ENCODE measurements around the gene CHD1.

Gene CHD1

DNA sequence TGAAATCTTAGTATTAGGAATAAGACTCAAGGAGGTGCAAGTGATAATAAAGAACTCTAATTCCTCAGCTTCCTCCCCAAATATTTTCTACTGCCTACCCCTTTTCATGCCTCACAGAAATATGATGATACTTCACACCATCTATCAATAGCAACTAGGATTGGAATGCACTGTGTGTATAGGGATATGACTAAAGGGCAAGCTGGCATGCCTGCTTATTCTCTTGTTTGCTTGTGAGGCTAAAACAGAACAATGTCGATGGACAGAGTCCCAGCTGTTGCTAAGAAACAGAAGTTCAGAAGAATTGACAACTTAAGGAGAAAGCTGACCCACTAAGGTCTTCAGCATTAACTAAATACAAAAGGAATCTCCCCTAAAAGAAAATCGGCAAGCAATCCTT lies 9.7 kb upstream of the CHD1 start:
- H3K36me3 ChIP-seq (ENCODE audit: low read length), result no peaks in the 10 kb centered on the region
- H3K27ac ChIP-seq (ENCODE audit: low read depth, low read length), result no peak overlapping the region
- TF ChIP-seq, protein P1, sequence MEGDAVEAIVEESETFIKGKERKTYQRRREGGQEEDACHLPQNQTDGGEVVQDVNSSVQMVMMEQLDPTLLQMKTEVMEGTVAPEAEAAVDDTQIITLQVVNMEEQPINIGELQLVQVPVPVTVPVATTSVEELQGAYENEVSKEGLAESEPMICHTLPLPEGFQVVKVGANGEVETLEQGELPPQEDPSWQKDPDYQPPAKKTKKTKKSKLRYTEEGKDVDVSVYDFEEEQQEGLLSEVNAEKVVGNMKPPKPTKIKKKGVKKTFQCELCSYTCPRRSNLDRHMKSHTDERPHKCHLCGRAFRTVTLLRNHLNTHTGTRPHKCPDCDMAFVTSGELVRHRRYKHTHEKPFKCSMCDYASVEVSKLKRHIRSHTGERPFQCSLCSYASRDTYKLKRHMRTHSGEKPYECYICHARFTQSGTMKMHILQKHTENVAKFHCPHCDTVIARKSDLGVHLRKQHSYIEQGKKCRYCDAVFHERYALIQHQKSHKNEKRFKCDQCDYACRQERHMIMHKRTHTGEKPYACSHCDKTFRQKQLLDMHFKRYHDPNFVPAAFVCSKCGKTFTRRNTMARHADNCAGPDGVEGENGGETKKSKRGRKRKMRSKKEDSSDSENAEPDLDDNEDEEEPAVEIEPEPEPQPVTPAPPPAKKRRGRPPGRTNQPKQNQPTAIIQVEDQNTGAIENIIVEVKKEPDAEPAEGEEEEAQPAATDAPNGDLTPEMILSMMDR (IDR thresholded peaks at IDR 0.05; ENCODE audit: insufficient read depth, low read length, poor library complexity, severe bottlenecking), result no peak
- TF ChIP-seq EZH2phosphoT487 (conservative IDR thresholded peaks at IDR 0.05; ENCODE audit: low read length), result no peak
- no peaks in the 10 kb centered on the region for H3K9me3 ChIP-seq (ENCODE audit: insufficient read depth, low read length)
- no peak overlapping the region for H3K9ac ChIP-seq (ENCODE audit: low read length)
- H3K27me3 ChIP-seq (ENCODE audit: low read length), result no peaks in the 10 kb centered on the region
- no peaks in the 10 kb centered on the region for H3K79me2 ChIP-seq (ENCODE audit: insufficient read depth, low read length)
- no peak overlapping the region for H2AFZ ChIP-seq (ENCODE audit: low read depth, low read length, severe bottlenecking)
- H3K4me2 ChIP-seq (ENCODE audit: low read depth, low read length, poor library complexity, severe bottlenecking), result no peak overlapping the region
- H3F3A ChIP-seq (ENCODE audit: insufficient read depth), result no peaks in the 10 kb centered on the region
- H4K20me1 ChIP-seq (ENCODE audit: low read depth, low read length), result no peaks in the 10 kb centered on the region; the same call in 1 of the 2 replicates
- no peak overlapping the region for H3K4me3 ChIP-seq (ENCODE audit: insufficient read depth, low read length, poor library complexity, severe bottlenecking)
- H3K9me2 ChIP-seq (replicated peaks; ENCODE audit: insufficient read depth, low read length), result no peaks in the 10 kb centered on the region

DNA sequence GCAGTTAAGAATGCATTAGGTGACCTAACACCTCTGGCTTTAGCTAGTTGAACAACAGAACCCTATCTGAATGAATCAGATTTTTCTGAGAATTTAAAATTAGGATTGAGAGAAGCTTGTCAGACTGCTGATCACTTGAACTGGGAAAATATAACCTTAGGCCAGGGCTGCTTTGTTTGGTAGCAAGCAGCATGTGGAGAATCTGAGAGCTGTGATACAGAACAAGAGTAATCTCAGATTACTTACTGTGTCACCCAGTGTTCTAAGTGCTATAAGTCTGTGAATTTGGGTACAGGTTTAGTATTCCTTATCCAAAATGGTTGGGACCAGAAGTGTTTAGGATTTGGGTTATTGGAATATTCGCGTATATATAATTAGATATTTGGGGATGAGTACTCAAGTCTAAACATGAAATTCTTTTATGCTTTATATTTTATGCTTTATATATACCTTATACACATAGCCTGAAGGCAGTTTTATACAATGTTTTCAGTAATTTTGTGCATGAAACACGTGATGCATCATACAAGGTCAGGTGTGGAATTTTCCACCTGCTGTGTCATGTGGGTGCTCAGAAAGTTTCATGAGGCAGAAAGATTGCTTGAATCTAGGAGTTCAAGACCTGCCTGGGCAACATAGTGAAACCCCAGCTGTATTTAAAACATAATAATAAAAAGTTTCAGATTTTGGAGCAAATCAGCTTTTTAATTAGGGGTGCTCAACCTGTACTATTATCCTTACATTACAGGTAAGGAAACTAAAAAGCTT lies 8.3 kb upstream of the CHD1 start:
- Histone ChIP-seq H3K79me2 (ENCODE audit: insufficient read depth, low read length) (no peaks in the 10 kb centered on the region), H3F3A (ENCODE audit: insufficient read depth) (no peaks in the 10 kb centered on the region), H4K20me1 (ENCODE audit: low read depth, low read length) (no peaks in the 10 kb centered on the region; the same call in 1 of the 2 replicates), H3K9ac (ENCODE audit: low read length) (no peak overlapping the region), H3K27ac (ENCODE audit: low read depth, low read length) (no peak overlapping the region), H2AFZ (ENCODE audit: low read depth, low read length, severe bottlenecking) (no peak overlapping the region), H3K9me2 (replicated peaks; ENCODE audit: insufficient read depth, low read length) (no peaks in the 10 kb centered on the region), H3K4me2 (ENCODE audit: low read depth, low read length, poor library complexity, severe bottlenecking) (no peak overlapping the region), H3K36me3 (ENCODE audit: low read length) (no peaks in the 10 kb centered on the region), H3K9me3 (ENCODE audit: insufficient read depth, low read length) (no peaks in the 10 kb centered on the region), H3K4me3 (ENCODE audit: insufficient read depth, low read length, poor library complexity, severe bottlenecking) (no peak overlapping the region), H3K27me3 (ENCODE audit: low read length) (no peaks in the 10 kb centered on the region)
- TF ChIP-seq EZH2phosphoT487 (conservative IDR thresholded peaks at IDR 0.05; ENCODE audit: low read length), result no peak
- TF ChIP-seq, protein P1 (IDR thresholded peaks at IDR 0.05; ENCODE audit: insufficient read depth, low read length, poor library complexity, severe bottlenecking), result no peak

DNA sequence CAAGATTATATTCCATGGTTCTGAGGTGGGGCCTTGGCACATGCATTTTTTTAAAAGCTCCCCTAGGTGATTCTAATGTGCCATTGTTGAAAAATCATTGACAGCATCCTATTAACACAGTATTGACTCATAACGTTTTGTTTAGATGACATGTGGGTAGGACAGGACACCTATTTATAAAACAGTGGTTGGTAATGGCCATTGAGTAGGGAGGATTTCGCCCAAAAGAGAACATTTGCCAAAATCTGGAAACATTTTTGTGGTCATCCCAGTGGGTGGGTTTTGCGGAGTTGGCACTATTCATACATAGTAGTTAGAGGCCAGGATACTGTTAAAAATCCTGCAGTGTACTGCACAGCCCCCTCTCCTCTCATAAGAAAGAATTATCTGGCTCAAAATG lies 6.4 kb upstream of the CHD1 start:
- Histone ChIP-seq H3K27ac (ENCODE audit: low read depth, low read length) (no peak overlapping the region), H3F3A (ENCODE audit: insufficient read depth) (no peaks in the 10 kb centered on the region), H3K27me3 (ENCODE audit: low read length) (no peaks in the 10 kb centered on the region), H3K9ac (ENCODE audit: low read length) (no peak overlapping the region), H3K4me2 (ENCODE audit: low read depth, low read length, poor library complexity, severe bottlenecking) (no peak overlapping the region), H3K79me2 (ENCODE audit: insufficient read depth, low read length) (peaks cover 9% of the 10 kb centered on the region; the same call in 1 of the 2 replicates), H3K9me2 (replicated peaks; ENCODE audit: insufficient read depth, low read length) (no peaks in the 10 kb centered on the region), H4K20me1 (ENCODE audit: low read depth, low read length) (peaks cover 8% of the 10 kb centered on the region), H2AFZ (ENCODE audit: low read depth, low read length, severe bottlenecking) (no peak overlapping the region), H3K9me3 (ENCODE audit: insufficient read depth, low read length) (no peaks in the 10 kb centered on the region), H3K36me3 (ENCODE audit: low read length) (no peaks in the 10 kb centered on the region), H3K4me3 (ENCODE audit: insufficient read depth, low read length, poor library complexity, severe bottlenecking) (no peak overlapping the region)
- no peak for TF ChIP-seq EZH2phosphoT487 (conservative IDR thresholded peaks at IDR 0.05; ENCODE audit: low read length)
- TF ChIP-seq, protein P1 (IDR thresholded peaks at IDR 0.05; ENCODE audit: insufficient read depth, low read length, poor library complexity, severe bottlenecking), result no peak

All from SU-DHL-6 (cell line).